ENCODE results near the gene SIRPB2.

The SIRPB2 gene

GRCh38 chr20:1468117-1468624, 23.0 kb downstream of the SIRPB2 start:
- TF ChIP-seq CTCF (conservative IDR thresholded peaks at IDR 0.05; ENCODE audit: low read depth, low read length), result no peak
- H3K27me3 ChIP-seq (ENCODE audit: insufficient read depth, low read depth), result 0 out of 2 replicates have a peak, but pooled peaks cover 5% of the 10 kb centered on the region
- H3K27ac ChIP-seq, result no peak overlapping the region
- no peak overlapping the region for H3K9ac ChIP-seq
- no peak overlapping the region for H3K4me3 ChIP-seq (IDR thresholded peaks at IDR 0.05; ENCODE audit: insufficient read depth, low read depth, low read length)
- no peaks in the 10 kb centered on the region for H3K36me3 ChIP-seq (ENCODE audit: insufficient read depth)
- no peak overlapping the region for H3K4me2 ChIP-seq
- peaks cover 6% of the 10 kb centered on the region for H4K20me1 ChIP-seq (ENCODE audit: insufficient read depth)
- H3K79me2 ChIP-seq (ENCODE audit: insufficient read depth, low read depth), result peaks cover 30% of the 10 kb centered on the region
- no peak overlapping the region for H2AFZ ChIP-seq (ENCODE audit: low read depth)
- peaks cover 42% of the 10 kb centered on the region for H3K4me1 ChIP-seq (ENCODE audit: low read depth, poor library complexity, severe bottlenecking)

GRCh38 chr20:1467355-1468116, 23.7 kb downstream of the SIRPB2 start:
- peaks cover 31% of the 10 kb centered on the region for H3K79me2 ChIP-seq (ENCODE audit: insufficient read depth, low read depth)
- H2AFZ ChIP-seq (ENCODE audit: low read depth), result peak overlapping the region; percentile 59; the same call in 1 of the 2 replicates
- peaks cover 42% of the 10 kb centered on the region for H3K4me1 ChIP-seq (ENCODE audit: low read depth, poor library complexity, severe bottlenecking)
- H3K4me3 ChIP-seq (IDR thresholded peaks at IDR 0.05; ENCODE audit: insufficient read depth, low read depth, low read length), result no peak overlapping the region
- H3K27me3 ChIP-seq (ENCODE audit: insufficient read depth, low read depth), result 0 out of 2 replicates have a peak, but pooled peaks cover 5% of the 10 kb centered on the region
- no peak for TF ChIP-seq CTCF (conservative IDR thresholded peaks at IDR 0.05; ENCODE audit: low read depth, low read length)
- H3K27ac ChIP-seq, result no peak overlapping the region
- no peak overlapping the region for H3K9ac ChIP-seq
- H3K4me2 ChIP-seq, result peak overlapping the region; percentile 59
- peaks cover 6% of the 10 kb centered on the region for H4K20me1 ChIP-seq (ENCODE audit: insufficient read depth)
- no peaks in the 10 kb centered on the region for H3K36me3 ChIP-seq (ENCODE audit: insufficient read depth)

GRCh38 chr20:1467082-1467354, 24.2 kb downstream of the SIRPB2 start:
- Histone ChIP-seq H3K27me3 (ENCODE audit: insufficient read depth, low read depth) (0 out of 2 replicates have a peak, but pooled peaks cover 5% of the 10 kb centered on the region), H3K9ac (no peak overlapping the region), H3K27ac (no peak overlapping the region), H2AFZ (ENCODE audit: low read depth) (peak overlapping the region; percentile 59; the same call in 1 of the 2 replicates), H3K4me2 (peak overlapping the region; percentile 59), H3K4me1 (ENCODE audit: low read depth, poor library complexity, severe bottlenecking) (peaks cover 42% of the 10 kb centered on the region), H3K4me3 (IDR thresholded peaks at IDR 0.05; ENCODE audit: insufficient read depth, low read depth, low read length) (no peak overlapping the region), H3K79me2 (ENCODE audit: insufficient read depth, low read depth) (peaks cover 31% of the 10 kb centered on the region), H4K20me1 (ENCODE audit: insufficient read depth) (peaks cover 6% of the 10 kb centered on the region), H3K36me3 (ENCODE audit: insufficient read depth) (no peaks in the 10 kb centered on the region)
- TF ChIP-seq CTCF (conservative IDR thresholded peaks at IDR 0.05; ENCODE audit: low read depth, low read length), result no peak; the same call in 1 of the 2 replicates

- H3K27ac ChIP-seq, result peak within 1 kb of the TSS; percentile 83
- H3K4me2 ChIP-seq, result peak within 1 kb of the TSS; percentile 100
- peaks cover 31% of the 10 kb centered on the region for H3K79me2 ChIP-seq (ENCODE audit: insufficient read depth, low read depth)
- peaks cover 42% of the 10 kb centered on the region for H3K4me1 ChIP-seq (ENCODE audit: low read depth, poor library complexity, severe bottlenecking)
- H2AFZ ChIP-seq (ENCODE audit: low read depth), result peak within 1 kb of the TSS; percentile 73
- H4K20me1 ChIP-seq (ENCODE audit: insufficient read depth), result peaks cover 6% of the 10 kb centered on the region
- peak within 1 kb of the TSS; percentile 93 for H3K9ac ChIP-seq
- H3K4me3 ChIP-seq (IDR thresholded peaks at IDR 0.05; ENCODE audit: insufficient read depth, low read depth, low read length), result peak within 1 kb of the TSS; percentile 27
- no peaks in the 10 kb centered on the region for H3K36me3 ChIP-seq (ENCODE audit: insufficient read depth)
- H3K27me3 ChIP-seq (ENCODE audit: insufficient read depth, low read depth), result 0 out of 2 replicates have a peak, but pooled peaks cover 5% of the 10 kb centered on the region
- peak; percentile 64 for TF ChIP-seq CTCF (conservative IDR thresholded peaks at IDR 0.05; ENCODE audit: low read depth, low read length)
Measured at GRCh38 chr20:1466211-1467081, 24.8 kb downstream of the SIRPB2 start, which contains the start of gene NSFL1C. NSFL1C (minus strand) TSS chr20:1466849; CDS start chr20:1466824, 25 bp downstream.
